IPS DF 6.9 (cell line): ENCODE results near the gene PPP2R3A.

Experiments used
- DNase-seq: peaks from one replicate; pipeline ENCODE4 v3.0.0-alpha.2; 2013; ENCODE audit warnings: low read depth, low spot score
- H3K27ac ChIP-seq: one replicate; pipeline ENCODE4 v1.5.1; 2013; ENCODE audit warnings: low read length, control low read depth
- H3K27me3 ChIP-seq: 2 replicates; pipeline ENCODE4 v1.6.1; 2013; ENCODE audit warnings: mild to moderate bottlenecking, low read length; ENCODE audit not compliant: control insufficient read depth, insufficient read depth
- H3K36me3 ChIP-seq: 2 replicates; pipeline ENCODE4 v1.6.1; 2013; ENCODE audit warnings: low read length; ENCODE audit not compliant: control insufficient read depth, insufficient read depth
- H3K4me1 ChIP-seq: 2 replicates; pipeline ENCODE4 v1.6.1; 2013; ENCODE audit warnings: low read length; ENCODE audit not compliant: control insufficient read depth, insufficient read depth
- H3K4me3 ChIP-seq: 2 replicates; pipeline ENCODE4 v1.5.1; 2013; ENCODE audit warnings: mild to moderate bottlenecking, low read length
- H3K9me3 ChIP-seq: 2 replicates; pipeline ENCODE4 v1.6.1; 2013; ENCODE audit warnings: low read length, inconsistent platforms; ENCODE audit not compliant: control insufficient read depth, insufficient read depth
- WGBS: extraction: QIAGEN DNeasy Blood & Tissue Kit; methylation state at CpG from one replicate; pipeline ENCODE4 v1.1.7; 2013; ENCODE audit warnings: mixed read lengths, missing lambda C conversion rate; ENCODE audit not compliant: insufficient read length, insufficient coverage; 5-methylcytosine and 5-hydroxymethylcytosine counted together

PPP2R3A gene

DNA sequence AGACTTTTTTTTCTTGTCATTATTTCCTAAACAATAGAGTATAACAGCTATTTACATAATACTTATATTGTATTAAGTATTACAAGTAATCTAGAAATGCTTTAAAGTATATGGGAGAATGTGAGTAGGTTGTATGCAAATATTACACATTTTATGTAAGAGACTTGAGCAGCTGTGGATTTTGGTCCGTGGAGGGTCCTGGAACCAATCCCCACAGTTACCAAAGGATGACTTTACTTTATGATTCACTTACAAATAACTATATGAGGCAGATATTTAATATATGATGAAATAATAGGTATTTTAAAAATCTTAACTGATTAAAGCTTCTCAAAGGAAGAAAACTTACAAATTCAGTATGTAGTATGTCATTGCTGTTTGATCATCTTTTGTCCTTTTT lies 56.3 kb downstream of the PPP2R3A start:
- no CpG with 5 or more reads among the region's 1 CpG for WGBS
- Histone ChIP-seq H3K4me1 (no peaks in the 10 kb centered on the region), H3K27ac (no peak overlapping the region), H3K36me3 (no peaks in the 10 kb centered on the region), H3K4me3 (no peak overlapping the region), H3K9me3 (no peaks in the 10 kb centered on the region), H3K27me3 (no peaks in the 10 kb centered on the region)
- DNase-seq: no peak

DNA sequence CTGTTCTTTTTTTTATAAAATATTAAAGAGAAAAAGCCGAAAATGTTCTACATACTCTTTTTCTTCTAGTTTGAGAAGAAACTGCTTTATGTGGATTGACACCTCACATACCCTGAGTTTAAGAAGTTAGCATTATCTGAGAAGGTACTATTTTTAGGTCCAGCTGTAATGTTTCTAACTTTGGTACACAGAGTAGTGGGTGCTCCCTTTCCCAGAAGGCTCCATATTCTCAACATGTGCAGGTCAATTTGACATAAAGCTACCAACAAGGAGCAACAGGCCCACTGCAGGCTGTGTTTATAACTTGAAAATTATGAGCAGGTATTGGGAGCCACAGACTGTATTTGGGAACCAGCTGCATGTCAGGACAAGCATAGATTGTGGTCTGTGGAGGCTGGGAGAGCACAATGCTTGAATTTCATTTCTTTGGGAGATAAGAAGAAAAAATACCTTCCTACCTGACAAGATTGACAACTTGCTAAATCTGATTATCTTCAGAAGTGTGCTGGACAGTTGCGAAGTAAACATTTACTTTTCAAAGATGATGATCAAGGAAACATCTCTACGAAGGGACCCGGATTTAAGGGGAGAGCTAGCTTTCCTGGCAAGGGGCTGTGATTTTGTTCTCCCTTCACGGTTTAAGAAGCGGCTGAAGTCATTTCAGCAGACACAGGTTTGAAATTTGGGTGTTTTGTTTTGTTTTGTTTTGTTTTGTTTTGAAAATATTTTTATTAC lies 57.2 kb downstream of the PPP2R3A start:
- Histone ChIP-seq H3K36me3 (no peaks in the 10 kb centered on the region), H3K9me3 (no peaks in the 10 kb centered on the region), H3K4me3 (no peak overlapping the region), H3K4me1 (no peaks in the 10 kb centered on the region), H3K27ac (no peak overlapping the region), H3K27me3 (no peaks in the 10 kb centered on the region)
- WGBS: no CpG with 5 or more reads among the region's 6 CpGs
- DNase-seq: no peak

DNA sequence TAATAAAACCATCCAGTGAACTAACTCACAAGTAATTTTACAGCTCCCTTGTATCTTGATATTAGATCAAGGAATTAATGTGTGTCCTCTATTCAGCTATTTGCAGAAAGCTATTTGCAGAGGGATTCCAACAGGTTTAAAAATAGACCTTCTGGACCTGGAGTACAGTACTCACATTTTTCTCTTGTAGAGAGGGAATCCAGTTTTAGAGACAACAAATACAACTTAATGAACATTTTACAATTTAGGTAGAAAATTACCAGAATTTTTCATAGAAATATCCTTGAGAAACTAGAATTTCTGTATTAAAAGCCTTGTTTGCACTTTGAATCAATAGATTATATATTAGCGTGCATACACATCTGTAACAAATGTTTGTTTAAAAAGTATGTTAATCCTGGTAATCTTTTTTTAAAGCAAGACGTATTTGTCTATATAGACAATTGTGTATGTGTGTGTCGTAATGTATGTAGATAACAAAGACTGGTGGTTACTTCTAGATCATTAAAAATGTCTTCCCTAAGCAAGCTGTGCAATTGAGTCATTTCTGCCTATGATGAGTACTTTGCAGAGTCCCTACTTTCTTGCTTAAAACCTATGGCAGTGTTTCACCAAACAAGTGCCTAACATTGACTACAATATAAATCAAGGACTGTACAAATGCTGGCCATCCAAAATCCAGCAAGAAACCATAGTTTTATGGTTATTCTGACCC lies 57.9 kb downstream of the PPP2R3A start:
- no peaks in the 10 kb centered on the region for H3K36me3 ChIP-seq
- no peaks in the 10 kb centered on the region for H3K27me3 ChIP-seq
- H3K27ac ChIP-seq: no peak overlapping the region
- no peak for DNase-seq
- no peaks in the 10 kb centered on the region for H3K9me3 ChIP-seq
- WGBS: 100% methylated on average over 2 of the region's 3 CpGs
- H3K4me1 ChIP-seq: no peaks in the 10 kb centered on the region
- H3K4me3 ChIP-seq: no peak overlapping the region

DNA sequence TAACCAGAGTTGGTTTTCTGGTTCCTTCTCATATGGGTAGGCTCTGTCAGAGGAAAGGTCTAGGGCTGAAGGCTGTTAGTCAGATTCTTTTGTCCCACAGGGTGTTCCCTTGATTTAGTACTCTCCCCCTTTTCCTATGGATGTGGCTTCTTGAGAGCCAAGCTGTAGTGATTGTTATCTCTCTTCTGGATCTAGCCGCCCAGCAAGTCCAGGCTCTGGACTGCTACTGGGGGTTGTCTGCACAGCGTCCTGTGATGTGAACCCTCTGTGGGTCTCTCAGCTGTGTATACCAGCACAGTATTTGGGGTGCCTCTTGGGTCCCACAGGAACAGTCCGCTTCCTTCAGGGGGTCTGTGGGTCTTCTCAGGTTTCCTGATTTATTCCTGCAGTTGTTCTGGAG lies 70.8 kb downstream of the PPP2R3A start:
- Histone ChIP-seq H3K27ac (no peak overlapping the region), H3K27me3 (no peaks in the 10 kb centered on the region), H3K9me3 (no peaks in the 10 kb centered on the region), H3K4me1 (no peaks in the 10 kb centered on the region), H3K4me3 (no peak overlapping the region), H3K36me3 (no peaks in the 10 kb centered on the region)
- no peak for DNase-seq
- WGBS: no CpG with 5 or more reads among the region's 3 CpGs

DNA sequence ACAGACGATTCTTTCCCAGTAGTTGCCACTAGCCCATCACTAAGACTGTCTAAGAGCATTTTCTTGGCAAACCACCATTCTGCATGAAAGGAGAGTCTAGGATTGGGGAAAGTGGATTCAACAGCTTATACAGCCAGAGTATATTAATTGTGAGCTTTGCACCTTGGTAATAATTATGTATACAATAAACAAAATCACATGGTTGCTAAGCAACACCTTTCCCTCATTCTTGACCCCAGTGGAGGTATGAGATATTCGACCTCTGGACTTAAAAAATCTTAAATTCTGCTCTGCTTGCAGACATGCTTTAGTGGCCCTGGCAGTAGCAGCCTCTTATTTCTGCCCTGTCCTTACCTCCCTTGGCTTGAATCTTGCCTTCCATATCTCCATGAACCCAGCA lies 73.1 kb downstream of the PPP2R3A start:
- Histone ChIP-seq H3K9me3 (no peaks in the 10 kb centered on the region), H3K27me3 (no peaks in the 10 kb centered on the region), H3K4me1 (no peaks in the 10 kb centered on the region), H3K36me3 (no peaks in the 10 kb centered on the region), H3K27ac (no peak overlapping the region), H3K4me3 (no peak overlapping the region)
- DNase-seq: no peak
- no CpG with 5 or more reads among the region's 2 CpGs for WGBS

DNA sequence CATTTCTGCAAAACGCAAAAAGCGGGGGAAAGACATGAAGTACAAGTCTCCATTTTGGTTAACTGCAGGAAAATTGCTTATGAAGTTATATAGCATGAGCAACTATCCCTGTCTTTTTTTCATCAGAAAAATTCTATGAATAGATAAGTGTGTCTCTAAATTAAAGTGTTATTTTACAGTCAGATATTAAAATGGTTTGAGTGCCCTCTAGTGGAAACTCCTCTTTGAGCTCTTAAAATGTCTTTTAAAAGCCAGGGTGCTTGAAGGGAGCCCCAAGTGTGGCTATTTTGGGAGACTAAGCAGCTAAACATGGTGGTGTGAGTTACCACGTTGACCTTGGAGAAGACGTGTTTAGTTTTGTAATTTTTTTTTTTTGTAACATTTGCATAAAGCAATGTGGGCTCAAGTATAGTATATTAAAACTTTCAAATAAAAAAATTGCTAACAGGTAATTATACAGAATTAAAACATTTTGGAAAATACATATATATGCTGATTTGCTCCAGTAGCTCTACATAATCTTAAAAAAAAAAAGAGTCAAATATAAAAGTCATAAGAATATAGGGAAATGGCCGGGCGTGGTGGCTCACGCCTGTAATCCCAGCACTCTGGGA lies 77.2 kb downstream of the PPP2R3A start:
- Histone ChIP-seq H3K27me3 (no peaks in the 10 kb centered on the region), H3K4me3 (no peak overlapping the region), H3K4me1 (no peaks in the 10 kb centered on the region), H3K9me3 (no peaks in the 10 kb centered on the region), H3K27ac (no peak overlapping the region), H3K36me3 (no peaks in the 10 kb centered on the region)
- WGBS: no CpG with 5 or more reads among the region's 7 CpGs
- DNase-seq: peak; percentile 13

DNA sequence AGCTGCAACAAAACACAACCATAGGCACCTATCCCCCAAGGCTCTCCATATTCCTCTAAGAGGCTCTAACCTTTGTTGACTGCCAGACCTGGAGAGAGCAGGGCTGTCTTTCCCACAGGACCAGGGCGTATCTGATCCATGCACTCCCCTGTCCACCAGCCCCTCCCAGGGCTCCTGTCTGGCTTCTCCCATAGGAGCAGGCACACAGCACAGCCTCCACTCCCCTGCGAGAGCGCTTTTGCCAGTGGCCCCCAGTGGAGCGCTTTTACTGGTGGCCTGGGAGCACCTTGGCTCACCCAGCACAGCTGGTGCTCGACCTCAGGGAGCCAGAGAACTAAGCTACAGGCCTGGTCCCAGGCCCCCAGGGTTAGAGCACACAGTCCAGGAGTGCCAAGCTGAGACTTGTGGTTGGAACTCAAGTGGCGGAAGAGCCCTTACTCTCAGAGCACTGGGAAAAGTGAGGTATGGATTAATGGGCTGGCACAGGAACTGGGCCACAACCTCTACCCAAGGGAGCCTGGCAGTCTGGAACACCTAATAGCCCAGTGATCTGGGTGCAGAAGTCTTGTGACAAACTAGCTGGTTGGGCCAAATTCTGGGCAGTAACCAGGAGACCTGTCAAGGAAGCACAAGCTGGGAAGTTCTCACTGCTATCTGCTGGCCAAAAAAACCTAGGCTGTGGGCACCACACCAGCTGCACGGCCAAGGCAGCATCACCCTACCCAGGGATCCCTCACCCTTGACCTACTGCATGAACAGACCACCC lies 79.6 kb downstream of the PPP2R3A start:
- Histone ChIP-seq H3K4me1 (no peaks in the 10 kb centered on the region), H3K4me3 (no peak overlapping the region), H3K27ac (no peak overlapping the region), H3K36me3 (no peaks in the 10 kb centered on the region), H3K27me3 (no peaks in the 10 kb centered on the region), H3K9me3 (no peaks in the 10 kb centered on the region)
- WGBS: no CpG with 5 or more reads among the region's 7 CpGs
- no peak for DNase-seq

DNA sequence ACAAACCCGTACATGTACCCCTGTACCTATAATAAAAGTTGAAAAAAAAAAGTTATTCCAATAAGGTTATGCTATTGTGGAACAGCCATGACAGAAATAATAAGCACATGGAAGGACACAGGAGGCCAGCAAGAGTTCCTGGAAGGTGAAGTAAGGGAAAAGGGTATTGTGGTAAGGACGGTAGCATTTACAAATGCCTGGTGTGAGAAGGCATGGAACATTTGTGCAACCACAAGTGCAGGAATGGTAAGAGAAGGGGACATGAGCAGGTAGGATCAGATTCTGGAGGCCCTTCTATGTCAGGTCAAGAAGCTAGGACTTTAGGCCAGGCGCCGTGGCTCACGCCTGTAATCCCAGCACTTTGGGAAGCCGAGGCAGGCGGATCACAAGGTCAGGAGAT lies 82.5 kb downstream of the PPP2R3A start:
- no peaks in the 10 kb centered on the region for H3K4me1 ChIP-seq
- H3K36me3 ChIP-seq: no peaks in the 10 kb centered on the region
- no CpG with 5 or more reads among the region's 7 CpGs for WGBS
- DNase-seq: no peak
- H3K27me3 ChIP-seq: no peaks in the 10 kb centered on the region
- no peak overlapping the region for H3K27ac ChIP-seq
- H3K9me3 ChIP-seq: no peaks in the 10 kb centered on the region
- no peak overlapping the region for H3K4me3 ChIP-seq

DNA sequence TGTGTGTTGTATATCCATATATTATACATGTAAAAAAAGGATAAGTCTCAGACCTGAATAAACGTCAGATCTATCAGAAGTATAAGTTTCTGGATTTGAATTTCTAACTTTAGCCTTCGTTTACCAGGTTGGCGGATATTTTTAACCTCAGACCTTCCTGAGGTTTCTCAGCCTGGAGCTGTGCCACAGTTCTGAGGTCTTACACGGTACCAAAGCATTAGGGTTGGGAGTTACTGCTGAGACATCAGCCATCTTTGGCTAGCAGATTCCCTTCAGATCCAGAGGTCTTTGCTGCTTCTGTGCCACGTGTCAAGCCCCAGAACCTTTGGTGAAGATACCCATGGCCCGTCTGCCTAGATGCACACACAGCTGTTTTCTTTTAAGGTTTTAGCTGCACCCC lies 84.7 kb downstream of the PPP2R3A start:
- no CpG with 5 or more reads among the region's 6 CpGs for WGBS
- H3K4me3 ChIP-seq: no peak overlapping the region
- no peaks in the 10 kb centered on the region for H3K27me3 ChIP-seq
- no peak for DNase-seq
- H3K27ac ChIP-seq: no peak overlapping the region
- H3K4me1 ChIP-seq: no peaks in the 10 kb centered on the region
- H3K36me3 ChIP-seq: no peaks in the 10 kb centered on the region
- H3K9me3 ChIP-seq: no peaks in the 10 kb centered on the region

DNA sequence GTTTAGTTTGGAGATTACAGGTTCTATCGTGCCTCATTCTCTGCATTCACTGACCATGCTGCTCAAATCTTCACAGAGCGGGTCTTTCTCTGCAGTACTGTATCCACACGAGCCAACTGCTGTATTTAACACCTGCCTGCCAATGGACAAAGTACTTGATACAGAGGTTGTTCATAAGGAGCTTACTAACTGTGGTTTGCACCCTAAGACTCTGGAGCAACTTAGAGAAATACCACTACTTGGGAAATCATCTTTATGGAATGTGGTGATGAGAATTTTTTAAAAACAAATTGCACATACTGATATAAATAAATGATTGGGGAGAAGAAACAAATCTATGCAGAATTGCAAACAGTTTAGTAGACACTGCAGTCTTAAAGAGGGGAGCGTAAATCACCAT lies 90.0 kb downstream of the PPP2R3A start:
- Histone ChIP-seq H3K4me3 (no peak overlapping the region), H3K9me3 (no peaks in the 10 kb centered on the region), H3K27ac (no peak overlapping the region), H3K4me1 (no peaks in the 10 kb centered on the region), H3K36me3 (no peaks in the 10 kb centered on the region), H3K27me3 (no peaks in the 10 kb centered on the region)
- WGBS: no CpG with 5 or more reads among the region's 4 CpGs
- DNase-seq: no peak
